GM21825 (cell line): ENCODE results near the gene PPP6R1.

ENCODE experiments used
- ATAC-seq: cut with Tn5 transposase; IDR thresholded peaks from one replicate; pipeline ENCODE4 v1.9.1; 2021; ENCODE audit warnings: mild to moderate bottlenecking, moderate library complexity; ENCODE audit not compliant: unreplicated experiment

Gene PPP6R1, protein sequence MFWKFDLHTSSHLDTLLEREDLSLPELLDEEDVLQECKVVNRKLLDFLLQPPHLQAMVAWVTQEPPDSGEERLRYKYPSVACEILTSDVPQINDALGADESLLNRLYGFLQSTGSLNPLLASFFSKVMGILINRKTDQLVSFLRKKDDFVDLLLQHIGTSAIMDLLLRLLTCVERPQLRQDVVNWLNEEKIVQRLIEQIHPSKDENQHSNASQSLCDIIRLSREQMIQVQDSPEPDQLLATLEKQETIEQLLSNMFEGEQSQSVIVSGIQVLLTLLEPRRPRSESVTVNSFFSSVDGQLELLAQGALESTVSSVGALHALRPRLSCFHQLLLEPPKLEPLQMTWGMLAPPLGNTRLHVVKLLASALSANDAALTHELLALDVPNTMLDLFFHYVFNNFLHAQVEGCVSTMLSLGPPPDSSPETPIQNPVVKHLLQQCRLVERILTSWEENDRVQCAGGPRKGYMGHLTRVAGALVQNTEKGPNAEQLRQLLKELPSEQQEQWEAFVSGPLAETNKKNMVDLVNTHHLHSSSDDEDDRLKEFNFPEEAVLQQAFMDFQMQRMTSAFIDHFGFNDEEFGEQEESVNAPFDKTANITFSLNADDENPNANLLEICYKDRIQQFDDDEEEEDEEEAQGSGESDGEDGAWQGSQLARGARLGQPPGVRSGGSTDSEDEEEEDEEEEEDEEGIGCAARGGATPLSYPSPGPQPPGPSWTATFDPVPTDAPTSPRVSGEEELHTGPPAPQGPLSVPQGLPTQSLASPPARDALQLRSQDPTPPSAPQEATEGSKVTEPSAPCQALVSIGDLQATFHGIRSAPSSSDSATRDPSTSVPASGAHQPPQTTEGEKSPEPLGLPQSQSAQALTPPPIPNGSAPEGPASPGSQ

GRCh38 chr19:55258828-55259539, at the start of gene PPP6R1:
TSS of gene PPP6R1 (minus strand) at chr19:55259017. CDS start at chr19:55247103, 11,914 bp downstream.
- ATAC-seq = peak; percentile 52

GRCh38 chr19:55308281-55308680, 49.5 kb upstream of the PPP6R1 start:
- no peak for ATAC-seq

- ATAC-seq = no peak
Measured at GRCh38 chr19:55306712-55307111, 47.9 kb upstream of the PPP6R1 start.

DNA sequence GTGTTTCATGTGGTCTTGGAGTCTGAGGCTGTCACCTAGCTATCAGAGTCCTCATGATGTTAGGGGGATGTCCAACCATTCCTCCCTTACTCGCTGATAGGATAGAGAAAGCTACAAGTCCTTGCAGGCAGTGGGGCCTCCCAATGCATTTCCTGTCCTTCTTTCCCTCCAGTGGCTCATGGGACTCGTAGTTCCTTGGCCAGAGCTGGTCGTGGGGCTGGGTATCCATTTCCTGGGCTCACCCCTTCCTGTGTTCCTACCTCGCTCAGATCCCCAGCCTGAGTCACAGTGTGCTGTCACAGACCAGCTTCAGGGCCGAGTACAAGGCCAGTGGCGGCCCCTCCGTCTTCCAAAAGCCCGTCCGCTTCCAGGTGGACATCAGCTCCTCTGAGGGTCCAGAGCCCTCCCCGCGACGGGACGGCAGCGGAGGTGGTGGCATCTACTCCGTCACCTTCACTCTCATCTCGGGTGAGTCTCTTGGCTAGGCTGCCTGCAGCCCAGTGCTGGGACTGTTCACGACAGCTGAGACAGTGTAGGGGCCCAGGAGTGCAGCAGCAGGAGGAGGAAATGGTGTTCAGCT, 47.3 kb upstream of the PPP6R1 start:
- ATAC-seq = no peak

GRCh38 chr19:55305491-55305890, 46.7 kb upstream of the PPP6R1 start:
- ATAC-seq = no peak

DNA sequence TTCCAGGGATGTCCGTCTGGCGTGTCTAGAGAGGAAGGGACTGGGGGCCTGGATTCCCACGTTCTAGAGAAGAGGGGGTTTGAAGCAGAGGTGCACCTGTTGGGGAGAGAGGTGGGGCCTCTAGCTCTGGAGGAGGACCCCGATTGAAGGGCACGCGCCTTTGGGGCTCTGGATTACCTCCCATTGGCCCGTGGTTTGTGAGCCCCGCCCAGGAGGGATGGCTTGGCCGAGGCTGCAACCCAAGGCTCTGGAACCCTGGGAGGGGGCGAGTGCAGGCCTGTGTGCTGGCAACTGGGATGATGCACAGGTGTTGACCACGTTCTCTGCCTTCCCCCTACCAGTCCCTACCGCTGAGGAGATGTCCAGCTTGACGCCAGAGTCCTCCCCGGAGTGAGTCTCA, 46.2 kb upstream of the PPP6R1 start:
- ATAC-seq = no peak

DNA sequence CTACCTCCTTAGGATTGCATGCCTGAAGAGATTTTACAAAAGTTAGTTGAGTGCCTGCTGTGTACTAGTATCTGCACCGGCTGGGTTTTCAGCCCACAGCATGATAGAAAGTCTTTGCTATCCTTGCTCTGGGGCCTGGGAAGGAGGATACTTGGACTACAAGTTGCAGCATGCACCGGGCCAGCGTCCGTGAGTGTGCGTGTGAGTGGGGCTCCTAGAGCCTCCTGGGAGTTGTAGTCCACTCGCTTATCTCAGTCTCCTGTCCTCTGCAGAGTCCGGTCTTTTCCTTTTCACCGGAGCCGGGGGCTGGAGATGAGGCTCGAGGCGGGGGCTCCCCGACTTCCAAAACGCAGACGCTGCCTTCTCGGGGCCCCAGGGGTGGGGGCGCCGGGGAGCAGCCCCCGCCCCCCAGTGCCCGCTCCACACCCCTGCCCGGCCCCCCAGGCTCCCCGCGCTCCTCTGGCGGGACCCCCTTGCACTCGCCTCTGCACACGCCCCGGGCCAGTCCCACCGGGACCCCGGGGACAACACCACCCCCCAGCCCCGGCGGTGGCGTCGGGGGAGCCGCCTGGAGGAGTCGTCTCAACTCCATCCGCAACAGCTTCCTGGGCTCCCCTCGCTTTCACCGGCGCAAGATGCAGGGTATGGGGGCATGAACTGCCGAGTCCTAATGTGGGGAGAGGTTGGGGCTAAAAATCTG, 45.6 kb upstream of the PPP6R1 start:
- no peak for ATAC-seq

- ATAC-seq = no peak
Measured at GRCh38 chr19:55303477-55303876, 44.7 kb upstream of the PPP6R1 start.

- no peak for ATAC-seq
Measured at GRCh38 chr19:55302318-55302703, 43.5 kb upstream of the PPP6R1 start.

GRCh38 chr19:55301459-55302317, 42.9 kb upstream of the PPP6R1 start:
- ATAC-seq = peak; percentile 58

DNA sequence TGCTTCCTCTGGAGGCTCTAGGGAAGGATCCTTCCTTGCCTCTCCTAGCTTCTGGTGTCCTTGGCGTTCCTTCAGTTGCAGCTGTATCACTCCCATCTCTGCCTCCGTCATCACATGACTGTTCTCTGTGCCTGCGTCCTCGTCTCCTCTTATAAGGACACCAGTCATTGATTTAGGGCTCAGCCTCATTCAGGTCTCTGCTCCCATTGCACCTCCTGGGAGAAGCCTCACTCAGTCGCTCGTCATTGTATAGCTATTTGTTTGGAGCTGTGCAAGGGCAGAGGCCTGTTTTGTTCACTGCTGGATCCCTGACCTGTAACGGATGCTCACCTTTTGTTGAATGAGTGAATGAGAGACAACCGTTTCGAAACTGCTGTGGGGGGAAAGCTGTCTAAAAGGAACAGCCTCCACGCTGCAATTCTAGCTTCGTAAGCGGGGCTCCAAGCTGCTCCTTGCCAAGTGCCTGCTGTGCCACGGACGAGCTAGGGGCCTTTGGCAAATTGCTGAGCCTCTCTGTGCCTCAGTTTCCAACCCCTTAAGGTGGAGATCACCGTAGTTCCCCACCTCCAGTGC, 42.2 kb upstream of the PPP6R1 start:
- ATAC-seq = no peak

GRCh38 chr19:55299991-55300390, 41.2 kb upstream of the PPP6R1 start:
- ATAC-seq = no peak

DNA sequence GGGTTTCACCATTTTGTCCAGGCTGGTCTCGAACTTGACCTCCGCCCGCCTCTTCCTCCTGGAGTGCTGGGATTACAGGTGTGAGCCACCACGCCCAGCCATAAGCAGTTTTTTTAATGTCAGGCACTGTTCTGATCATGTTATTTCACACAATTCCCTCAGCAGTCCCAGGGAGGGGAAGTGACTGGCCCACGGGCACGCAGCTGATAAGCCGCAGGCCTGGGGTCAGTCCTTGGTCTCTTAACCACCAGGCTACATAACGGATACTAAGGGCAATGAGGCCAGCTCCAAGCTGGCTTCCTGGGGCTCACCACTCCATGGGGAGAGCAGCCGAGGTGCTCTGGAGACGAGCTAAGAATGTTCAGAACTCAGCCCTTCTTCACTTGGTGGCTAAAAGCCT, 38.5 kb upstream of the PPP6R1 start:
- ATAC-seq = no peak

DNA sequence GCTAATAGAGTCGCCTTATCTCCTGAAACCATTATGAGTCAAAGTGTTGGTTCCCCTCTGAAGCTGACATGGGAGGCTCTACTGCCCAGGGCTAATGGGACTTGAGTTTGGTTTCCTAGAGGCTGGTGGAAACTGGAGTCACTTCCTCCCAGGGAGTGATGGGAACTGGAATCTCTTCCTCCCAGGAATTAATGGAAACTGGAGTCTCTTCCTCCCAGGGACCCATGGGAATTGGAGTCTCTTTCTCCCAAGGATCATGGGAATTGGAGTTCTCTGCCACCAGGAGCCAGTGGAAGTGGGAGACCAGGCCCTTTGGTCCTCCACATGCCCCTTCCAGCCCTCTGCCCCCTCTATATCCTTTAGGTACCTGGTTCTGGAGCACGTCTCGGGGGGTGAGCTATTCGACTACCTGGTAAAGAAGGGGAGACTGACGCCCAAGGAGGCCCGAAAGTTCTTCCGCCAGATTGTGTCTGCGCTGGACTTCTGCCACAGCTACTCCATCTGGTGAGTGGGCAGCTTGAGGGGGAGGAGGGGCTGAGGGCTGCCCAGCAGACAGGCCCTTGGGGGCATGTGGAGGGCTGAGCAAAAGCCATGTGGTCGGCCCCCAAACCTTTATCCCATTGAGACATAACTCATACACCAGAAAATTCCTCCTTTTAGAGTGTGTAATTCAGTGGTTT, 30.4 kb upstream of the PPP6R1 start:
- ATAC-seq = no peak

GRCh38 chr19:55287361-55288079, 28.7 kb upstream of the PPP6R1 start:
- no peak for ATAC-seq

DNA sequence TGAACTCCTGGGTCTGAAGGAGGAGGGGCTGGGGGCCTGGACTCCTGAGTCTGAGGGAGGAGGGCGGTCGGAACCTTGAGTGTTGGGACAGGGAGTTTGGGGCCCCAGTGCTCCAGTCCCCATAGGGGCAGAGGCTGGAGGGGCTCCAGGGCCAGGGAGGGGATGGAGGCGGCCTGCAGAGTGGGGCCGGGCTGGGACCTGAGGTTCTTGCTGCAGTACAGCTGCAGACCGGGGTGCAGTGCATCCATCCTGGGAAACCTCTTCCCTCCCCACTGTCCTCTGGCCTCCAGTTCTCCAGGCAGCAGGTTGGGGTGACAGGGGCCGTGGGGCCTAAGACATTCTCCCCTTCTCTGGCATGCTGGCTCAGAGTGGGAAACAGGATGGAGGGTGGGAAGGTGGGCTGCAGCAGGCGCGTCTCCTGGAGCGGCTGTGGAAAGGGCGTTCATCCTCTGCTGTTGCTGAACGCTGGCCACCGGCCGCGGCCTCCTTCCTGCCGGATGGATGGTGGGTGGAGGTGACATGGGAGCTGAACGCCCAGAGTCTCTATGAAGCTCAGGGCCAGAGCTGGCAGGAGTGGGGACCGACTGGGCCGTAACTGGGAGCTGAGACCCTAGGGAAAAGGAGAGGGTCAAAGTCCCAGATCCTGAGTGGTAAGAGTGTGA, 26.5 kb upstream of the PPP6R1 start:
- no peak for ATAC-seq

- no peak for ATAC-seq
Measured at GRCh38 chr19:55284405-55285058, 25.7 kb upstream of the PPP6R1 start.
